Memory B cell (primary cell): ENCODE results near the gene NTN5.
"Not testable (repeated sequence)": the region's sequence is repeated elsewhere in the genome, so short reads cannot be mapped to it uniquely, and the experiment has no call there.

Source experiments
- ATAC-seq: fragments of 150-1000 bp; cut with Tn5 transposase; 2 replicates; pipeline ENCODE4 v1.10.0; 2021; ENCODE audit warnings: low read depth, mild to moderate bottlenecking, moderate library complexity
- DNase-seq, 2 donors: peaks; one replicate each; pipeline ENCODE4 v3.0.0; 2022; ENCODE audit warnings: low spot score in 2 of 2
- H3K27ac Mint-ChIP-seq: one replicate; pipeline ENCODE4 v1.8.0; 2022; ENCODE audit warnings: mild to moderate bottlenecking, moderate library complexity, mixed read lengths
- H3K27me3 Mint-ChIP-seq: one replicate; pipeline ENCODE4 v1.8.0; 2022; ENCODE audit warnings: mixed read lengths
- H3K36me3 Mint-ChIP-seq: one replicate; pipeline ENCODE4 v1.8.0; 2022; ENCODE audit warnings: mild to moderate bottlenecking, mixed read lengths
- H3K4me1 Mint-ChIP-seq: one replicate; pipeline ENCODE4 v1.8.0; 2022; ENCODE audit warnings: mixed read lengths
- H3K4me3 Mint-ChIP-seq: one replicate; pipeline ENCODE4 v1.8.0; 2022; ENCODE audit warnings: mild to moderate bottlenecking, moderate library complexity, mixed read lengths
- H3K9me3 Mint-ChIP-seq: one replicate; pipeline ENCODE4 v1.8.0; 2022; ENCODE audit warnings: mixed read lengths

NTN5 gene

DNA sequence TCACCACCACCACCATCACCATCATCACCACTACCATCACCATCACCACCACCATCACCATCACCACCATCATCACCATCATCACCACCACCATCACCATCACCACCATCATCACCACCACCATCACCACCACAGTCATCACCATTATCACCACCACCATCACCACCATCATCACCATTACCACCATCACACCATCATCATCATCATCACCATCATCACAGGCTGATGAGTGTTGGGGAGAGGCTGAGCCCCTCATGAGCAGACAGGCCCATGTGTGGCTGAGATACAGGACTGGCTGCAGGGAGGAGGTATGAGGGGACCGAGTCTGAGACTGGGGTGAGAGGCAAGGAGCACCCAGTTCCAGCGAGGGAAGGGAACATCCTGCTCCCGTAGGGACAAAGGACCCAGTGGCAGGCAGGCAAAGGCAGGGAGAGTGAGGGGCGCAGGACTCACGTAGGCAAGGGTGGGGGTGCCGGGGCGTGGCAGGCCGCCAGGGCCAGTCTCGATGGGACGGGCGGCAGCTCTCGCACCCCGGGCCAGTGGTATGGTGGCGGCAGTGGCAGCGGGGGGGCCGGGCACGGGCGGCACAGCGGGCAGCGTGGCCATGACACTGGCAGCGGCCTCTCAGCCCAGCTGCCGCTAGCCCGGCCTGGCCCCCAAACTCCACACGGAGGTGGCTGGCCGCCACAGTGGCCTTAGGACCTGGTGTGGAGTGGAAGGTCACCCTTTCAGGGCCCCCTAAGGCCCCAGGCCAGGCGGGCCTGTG, 2.7 kb downstream of the NTN5 start:
- Mint-ChIP-seq H3K27me3 (no peaks in the 10 kb centered on the region), H3K9me3 (peaks cover 8% of the 10 kb centered on the region), H3K4me3 (no peak overlapping the region), H3K27ac (peak overlapping the region; percentile 69), H3K4me1 (peaks cover 12% of the 10 kb centered on the region), H3K36me3 (no peaks in the 10 kb centered on the region)
- DNase-seq (no peak), ATAC-seq (no peak)

GRCh38 chr19:48668761-48669160, 4.1 kb downstream of the NTN5 start:
- ATAC-seq, result no peak
- Mint-ChIP-seq H3K27me3 (no peaks in the 10 kb centered on the region), H3K4me1 (peaks cover 10% of the 10 kb centered on the region), H3K4me3 (no peak overlapping the region), H3K36me3 (no peaks in the 10 kb centered on the region), H3K9me3 (peaks cover 8% of the 10 kb centered on the region), H3K27ac (peak overlapping the region; percentile 15)
- no peak for DNase-seq

- Mint-ChIP-seq H3K27me3 (no peaks in the 10 kb centered on the region), H3K4me1 (peaks cover 10% of the 10 kb centered on the region), H3K36me3 (no peaks in the 10 kb centered on the region), H3K4me3 (no peak overlapping the region), H3K27ac (no peak overlapping the region), H3K9me3 (peaks cover 8% of the 10 kb centered on the region)
- DNase-seq, result no peak
- ATAC-seq, result no peak
Observed at GRCh38 chr19:48668332-48668731, 4.5 kb downstream of the NTN5 start.

DNA sequence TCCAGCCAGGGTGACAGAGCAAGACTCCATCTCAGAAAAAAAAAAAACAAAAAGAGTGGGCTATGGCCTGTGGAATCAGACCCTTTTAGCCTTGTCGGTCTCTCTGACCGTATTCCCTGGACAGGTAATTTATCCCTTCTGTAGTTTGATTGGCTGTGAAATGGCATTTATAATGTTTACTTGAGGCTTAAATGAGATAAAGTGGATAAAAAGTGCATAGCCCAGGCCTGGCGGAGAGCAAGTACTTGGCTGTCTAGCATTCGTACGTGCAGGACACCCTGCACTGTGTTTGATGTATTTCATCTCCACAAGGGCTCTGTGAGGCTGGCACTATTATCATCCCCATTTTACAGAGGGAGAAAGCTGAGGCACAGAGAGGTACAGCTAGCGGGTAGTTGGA, 7.0 kb downstream of the NTN5 start:
- H3K27ac Mint-ChIP-seq, result no peak overlapping the region
- H3K27me3 Mint-ChIP-seq, result no peaks in the 10 kb centered on the region
- ATAC-seq (no peak), DNase-seq (no peak)
- no peak overlapping the region for H3K4me3 Mint-ChIP-seq
- H3K36me3 Mint-ChIP-seq, result no peaks in the 10 kb centered on the region
- H3K4me1 Mint-ChIP-seq, result peaks cover 15% of the 10 kb centered on the region
- H3K9me3 Mint-ChIP-seq, result peaks cover 8% of the 10 kb centered on the region

DNA sequence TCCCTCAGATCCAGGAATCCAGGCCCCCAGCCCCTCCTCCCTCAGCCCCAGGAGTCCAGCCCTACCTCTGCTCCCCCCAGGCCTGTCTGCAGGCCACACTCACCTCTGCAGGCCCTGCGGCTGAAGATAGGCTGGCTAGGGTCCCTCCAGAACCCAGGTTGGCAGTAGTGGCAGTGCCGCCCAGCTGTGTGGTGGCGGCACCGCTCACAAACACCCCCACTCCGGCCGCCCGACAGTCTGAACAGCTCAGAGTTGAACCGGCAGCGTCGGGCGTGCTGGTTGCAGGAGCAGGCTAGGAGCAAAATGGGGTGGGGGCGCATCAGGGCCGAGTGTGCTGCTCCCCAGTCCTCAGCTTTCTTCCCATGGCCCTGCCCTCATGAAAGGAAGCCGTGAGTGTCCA, 8.3 kb downstream of the NTN5 start:
- peaks cover 4% of the 10 kb centered on the region for H3K9me3 Mint-ChIP-seq
- H3K4me3 Mint-ChIP-seq, result no peak overlapping the region
- DNase-seq (no peak), ATAC-seq (no peak)
- no peaks in the 10 kb centered on the region for H3K27me3 Mint-ChIP-seq
- H3K27ac Mint-ChIP-seq, result no peak overlapping the region
- peaks cover 11% of the 10 kb centered on the region for H3K4me1 Mint-ChIP-seq
- H3K36me3 Mint-ChIP-seq, result no peaks in the 10 kb centered on the region

DNA sequence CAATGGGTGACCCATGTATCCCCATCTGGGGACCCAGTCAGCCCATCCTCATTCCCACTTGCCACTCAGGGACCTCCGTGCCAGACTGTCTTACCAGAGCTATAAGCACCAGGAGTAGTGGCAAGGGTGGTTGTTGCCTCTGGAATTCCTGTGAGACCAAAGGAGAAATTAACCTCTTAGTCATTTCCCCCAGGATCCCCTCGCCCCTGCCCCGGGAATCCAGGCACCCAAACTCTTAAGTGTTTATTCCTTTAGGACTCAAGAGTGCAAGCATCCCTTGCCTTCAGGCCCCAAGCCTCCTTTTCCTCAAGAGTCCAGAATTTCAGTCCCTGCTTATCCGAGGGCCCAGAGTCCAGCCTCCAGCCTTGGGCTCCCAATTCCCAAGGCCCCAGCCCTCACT, 9.2 kb downstream of the NTN5 start:
- Mint-ChIP-seq H3K4me1 (peaks cover 7% of the 10 kb centered on the region), H3K36me3 (no peaks in the 10 kb centered on the region), H3K9me3 (no peaks in the 10 kb centered on the region), H3K27me3 (no peaks in the 10 kb centered on the region), H3K4me3 (no peak overlapping the region), H3K27ac (no peak overlapping the region)
- ATAC-seq, result no peak
- no peak for DNase-seq

DNA sequence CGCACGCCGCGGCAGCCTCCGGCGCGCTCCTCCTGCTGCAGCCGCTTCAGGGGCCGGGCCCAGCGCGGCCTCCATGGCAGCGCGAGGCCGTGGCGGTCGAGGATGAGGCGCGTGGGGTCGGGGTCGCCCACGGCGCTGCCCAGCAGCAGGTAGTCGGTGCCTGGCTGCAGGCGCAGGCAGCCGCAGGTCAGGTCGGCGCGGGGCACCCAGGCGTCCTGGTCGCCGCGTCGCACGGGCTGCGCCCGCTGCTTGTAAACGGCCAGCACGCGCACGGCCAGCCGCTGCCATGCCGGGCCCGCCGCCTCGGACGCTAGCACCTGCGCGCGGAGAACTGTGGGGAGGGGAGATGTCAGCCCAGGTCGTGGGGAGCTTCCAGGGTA, 11.1 kb downstream of the NTN5 start:
- Mint-ChIP-seq H3K4me3 (no peak overlapping the region), H3K36me3 (no peaks in the 10 kb centered on the region), H3K27ac (no peak overlapping the region), H3K27me3 (no peaks in the 10 kb centered on the region), H3K9me3 (no peaks in the 10 kb centered on the region), H3K4me1 (peaks cover 7% of the 10 kb centered on the region)
- DNase-seq (no peak), ATAC-seq (no peak)

DNA sequence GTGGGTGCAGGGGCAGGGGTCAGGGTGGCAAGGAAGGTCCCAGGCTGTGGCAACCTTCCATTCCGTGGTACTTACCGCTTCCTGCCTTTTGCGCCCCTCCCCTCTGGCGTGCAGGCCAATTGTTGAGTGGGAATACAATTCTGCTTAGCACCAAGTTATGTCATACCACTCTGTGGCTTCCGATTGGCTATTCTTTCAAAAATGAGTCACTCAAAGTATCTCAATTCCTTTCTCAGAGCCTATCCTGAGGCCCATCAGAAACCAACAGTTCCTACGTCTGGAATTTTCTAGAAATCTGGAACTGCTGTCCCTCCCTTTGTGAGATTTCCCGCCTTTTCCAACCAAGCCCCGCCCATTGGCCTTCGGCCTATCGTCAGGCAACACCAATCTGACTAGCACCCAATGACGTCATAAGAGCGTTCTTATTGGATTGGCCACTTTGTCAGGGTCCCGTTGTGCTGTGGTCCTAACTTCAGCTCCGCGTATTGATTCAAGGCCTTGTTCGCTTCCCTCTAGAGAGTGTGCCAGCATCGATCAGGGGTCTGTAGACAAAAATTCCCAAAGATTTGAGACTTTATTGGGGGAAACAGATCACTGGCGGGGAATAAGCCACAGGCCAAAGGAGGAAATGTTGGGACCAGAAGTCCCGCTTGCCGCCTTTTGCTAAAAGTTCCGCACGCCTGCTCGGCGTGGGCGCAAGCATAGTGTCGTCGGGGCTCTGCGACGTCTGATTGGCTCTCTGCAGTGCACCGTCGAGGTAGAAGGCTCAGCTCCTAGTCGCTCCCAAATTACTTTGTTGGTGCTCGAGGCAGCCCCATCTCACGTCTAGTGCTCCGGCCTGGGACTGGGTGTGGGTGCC, 11.7 kb downstream of the NTN5 start:
- ATAC-seq, result peak; percentile 95
- Mint-ChIP-seq H3K27ac (peak overlapping the region; percentile 97), H3K4me1 (peaks cover 7% of the 10 kb centered on the region), H3K36me3 (no peaks in the 10 kb centered on the region), H3K9me3 (no peaks in the 10 kb centered on the region), H3K4me3 (peak overlapping the region; percentile 79), H3K27me3 (no peaks in the 10 kb centered on the region)
- DNase-seq, result peak; percentile 82 to 83

- Mint-ChIP-seq H3K36me3 (no peaks in the 10 kb centered on the region), H3K9me3 (no peaks in the 10 kb centered on the region), H3K27me3 (no peaks in the 10 kb centered on the region), H3K4me1 (peaks cover 7% of the 10 kb centered on the region), H3K4me3 (no peak overlapping the region), H3K27ac (no peak overlapping the region)
- ATAC-seq, result no peak
- DNase-seq, result no peak
Observed at GRCh38 chr19:48659768-48660167, 13.0 kb downstream of the NTN5 start.

- Mint-ChIP-seq H3K27me3 (no peaks in the 10 kb centered on the region), H3K4me1 (peaks cover 7% of the 10 kb centered on the region), H3K4me3 (no peak overlapping the region), H3K9me3 (no peaks in the 10 kb centered on the region), H3K36me3 (no peaks in the 10 kb centered on the region), H3K27ac (no peak overlapping the region)
- DNase-seq (no peak), ATAC-seq (no peak)
Observed at GRCh38 chr19:48658483-48658882, 14.3 kb downstream of the NTN5 start.

- H3K4me1 Mint-ChIP-seq, DNase-seq, ATAC-seq, H3K36me3 Mint-ChIP-seq, H3K4me3 Mint-ChIP-seq, H3K27me3 Mint-ChIP-seq, H3K27ac Mint-ChIP-seq, H3K9me3 Mint-ChIP-seq: not testable (repeated sequence)
Observed at GRCh38 chr19:48657828-48658227, 15.0 kb downstream of the NTN5 start.

DNA sequence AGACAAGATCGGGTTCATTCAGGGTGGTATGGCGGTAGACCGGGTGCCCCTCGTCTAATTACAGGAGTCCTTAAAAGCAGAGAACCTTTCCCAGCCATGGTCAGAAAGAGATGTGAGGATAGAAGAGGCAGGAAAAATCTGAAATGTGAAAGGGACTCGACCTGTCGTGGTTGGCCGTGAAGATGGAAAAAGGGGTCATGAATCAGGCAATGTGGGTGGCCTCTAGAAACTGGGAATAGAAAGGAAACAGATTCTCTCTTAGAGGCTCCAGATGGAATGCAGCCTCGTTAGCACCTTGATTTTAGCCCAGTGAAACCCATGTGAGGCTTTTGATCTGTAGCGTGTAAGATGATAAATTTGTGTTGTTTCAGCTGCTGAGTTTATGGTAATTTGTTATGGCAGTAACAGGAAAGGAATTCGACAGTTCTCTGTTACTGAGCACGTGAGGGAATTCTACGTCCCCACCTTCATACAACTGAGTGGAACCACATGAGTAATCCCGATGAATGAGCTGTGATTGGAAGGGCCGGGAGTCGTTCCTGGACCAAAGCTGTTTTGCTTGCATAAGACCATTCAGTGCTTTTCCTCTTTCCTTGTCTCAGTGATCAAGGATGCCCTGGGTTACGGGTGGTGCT, 15.9 kb downstream of the NTN5 start:
- no peak overlapping the region for H3K4me3 Mint-ChIP-seq
- H3K27ac Mint-ChIP-seq, result no peak overlapping the region
- H3K4me1 Mint-ChIP-seq, result peaks cover 12% of the 10 kb centered on the region
- no peak for ATAC-seq
- no peaks in the 10 kb centered on the region for H3K27me3 Mint-ChIP-seq
- no peaks in the 10 kb centered on the region for H3K9me3 Mint-ChIP-seq
- H3K36me3 Mint-ChIP-seq, result no peaks in the 10 kb centered on the region
- DNase-seq, result no peak

DNA sequence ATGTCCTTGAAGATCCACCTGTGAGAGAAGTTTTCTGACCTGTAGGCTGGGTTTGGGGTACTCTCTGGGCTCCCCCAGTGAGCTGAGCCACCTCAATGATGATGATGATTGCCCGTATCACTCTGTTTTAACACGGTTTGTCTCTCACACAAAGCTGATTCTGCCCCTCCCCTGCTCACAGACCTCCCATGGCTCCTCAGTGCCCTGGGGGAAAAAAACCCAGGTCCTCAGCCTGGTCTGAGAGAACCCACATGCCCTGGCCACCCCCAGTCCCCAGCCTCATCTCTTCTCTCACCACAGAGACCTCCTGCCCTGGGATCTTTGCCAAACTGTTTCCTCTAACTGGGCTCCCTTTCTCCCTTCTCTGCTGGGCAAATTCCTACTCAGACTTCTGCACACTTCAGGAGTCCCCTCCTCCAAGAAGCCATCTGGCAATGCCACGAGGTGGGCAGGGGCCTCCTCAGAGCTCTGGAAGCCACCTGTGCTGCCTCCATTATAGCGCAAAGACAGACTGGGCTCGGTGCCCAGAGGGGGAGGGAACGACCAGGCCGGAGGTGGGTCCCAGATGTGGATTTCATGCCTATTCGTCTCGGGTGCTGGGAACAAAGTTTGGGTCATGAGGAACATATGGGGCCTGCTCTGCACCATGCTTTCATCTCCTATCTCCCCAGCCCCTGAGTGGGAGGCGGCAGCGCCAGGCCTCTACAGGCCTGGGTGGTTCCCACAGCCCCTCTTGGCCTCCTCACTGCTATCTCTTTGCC, 18.3 kb downstream of the NTN5 start:
- Mint-ChIP-seq H3K9me3 (no peaks in the 10 kb centered on the region), H3K27ac (no peak overlapping the region), H3K4me3 (no peak overlapping the region), H3K27me3 (no peaks in the 10 kb centered on the region), H3K36me3 (no peaks in the 10 kb centered on the region), H3K4me1 (peaks cover 14% of the 10 kb centered on the region)
- DNase-seq (no peak), ATAC-seq (no peak)

DNA sequence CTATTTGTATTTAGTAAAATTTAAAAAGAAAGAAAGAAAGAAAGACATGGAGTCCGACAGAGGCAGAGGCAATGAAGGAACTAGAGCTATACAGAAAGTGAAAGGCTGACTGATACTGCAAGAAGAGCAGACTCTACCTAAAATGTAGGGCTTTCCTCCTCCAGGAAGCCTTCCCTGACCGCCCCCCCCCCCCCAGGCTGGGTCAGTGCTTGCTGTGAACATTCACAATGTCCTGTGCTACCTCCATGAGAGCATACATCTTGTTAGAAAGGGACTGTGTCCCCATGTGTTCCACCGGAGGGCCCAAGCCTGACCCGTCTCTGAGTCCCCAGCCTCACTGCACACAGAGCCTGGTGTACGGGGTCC, 21.2 kb downstream of the NTN5 start:
- Mint-ChIP-seq H3K27ac (no peak overlapping the region), H3K4me1 (peaks cover 25% of the 10 kb centered on the region), H3K36me3 (no peaks in the 10 kb centered on the region), H3K9me3 (no peaks in the 10 kb centered on the region), H3K4me3 (no peak overlapping the region), H3K27me3 (no peaks in the 10 kb centered on the region)
- ATAC-seq (no peak), DNase-seq (no peak)
